Erythroblast (primary cell): ENCODE results near the gene TRMU.

Experiments used
- GATA1 ChIP-seq: IDR thresholded peaks from 2 replicates; pipeline ENCODE4 v1.6.1; 2011; ENCODE audit warnings: low read depth, mild to moderate bottlenecking, control low read depth, low read length, moderate library complexity
- POLR2A ChIP-seq: IDR thresholded peaks from 2 replicates; pipeline ENCODE4 v1.6.1; 2011; ENCODE audit warnings: mild to moderate bottlenecking, low read length

GRCh38 chr22:46380581-46380980 lies 45.1 kb downstream of the TRMU start:
- TF ChIP-seq POLR2A (no peak), GATA1 (no peak)
